Dermis microvascular lymphatic vessel endothelial cell (primary cell): ENCODE results near the gene RTF2. TPM values are rescaled to one million over a fixed set of nuclear protein-coding genes. Genes with fewer than 3 reads are reported as not detected.
"Not testable (repeated sequence)": the region's sequence is repeated elsewhere in the genome, so short reads cannot be mapped to it uniquely, and the experiment has no call there.

Experiments
- DNase-seq, 2 donors: peaks; one replicate each; pipeline versions ENCODE4 v3.0.0 to v3.0.0-alpha.2; 2010; ENCODE audit warnings: low read depth in 2 of 2
- total RNA-seq: library from RNA; depleted of rRNA; stranded (reverse); fragments of >200 nt; gene quantifications from 2 replicates; pipeline ENCODE4 v1.2.1, GENCODE V29; 2014

The RTF2 gene
- total RNA-seq, 1 donor from 2014 or later, result 78.4 TPM

- no peak for DNase-seq
These were observed 15.5 kb downstream of the RTF2 start for GRCh38 chr20:56483970-56484369.

- no peak for DNase-seq
These were observed 18.8 kb downstream of the RTF2 start for GRCh38 chr20:56487216-56487615.

DNA sequence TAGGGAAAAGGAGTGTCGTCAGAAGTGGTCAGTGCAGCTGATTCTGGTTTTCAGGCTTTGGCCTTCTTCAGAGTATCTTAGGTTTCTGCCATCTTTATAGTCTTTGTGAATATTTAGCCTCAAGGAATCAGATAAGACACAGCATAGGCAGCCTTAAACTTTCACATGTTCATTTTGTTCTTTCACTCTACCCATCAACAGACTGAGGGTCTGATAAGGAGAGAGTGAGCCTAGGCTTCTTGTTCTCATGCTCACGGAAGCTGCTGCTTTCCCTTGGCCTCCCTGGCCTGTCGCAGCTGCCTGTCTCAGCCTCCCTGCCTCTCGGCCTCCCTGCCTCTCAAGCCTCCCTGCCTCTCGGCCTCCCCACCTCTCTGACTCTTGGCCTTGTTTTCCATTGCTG is 20.1 kb downstream of the RTF2 start:
- no peak for DNase-seq

GRCh38 chr20:56501116-56501515 is 32.7 kb downstream of the RTF2 start:
- DNase-seq, result no peak

DNA sequence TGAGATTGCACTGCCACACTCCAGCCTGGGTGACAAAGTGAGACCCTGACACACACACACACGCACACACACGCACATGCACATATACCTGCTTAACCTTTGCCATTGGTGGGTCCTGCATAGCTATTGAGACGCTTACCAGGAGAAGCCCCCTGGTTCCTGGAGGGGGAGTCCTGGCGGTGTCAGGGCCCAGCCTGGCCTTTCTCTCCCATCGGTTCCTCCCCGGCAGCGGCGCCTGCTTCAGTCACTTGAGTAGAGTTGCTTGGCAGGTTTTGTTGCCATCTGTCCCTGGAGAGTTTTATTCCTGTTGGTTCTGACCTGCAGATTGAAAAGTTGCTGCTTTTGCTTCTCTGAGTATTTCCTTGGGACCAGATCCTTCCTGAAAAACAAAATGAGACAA is 35.5 kb downstream of the RTF2 start:
- DNase-seq, result no peak

DNA sequence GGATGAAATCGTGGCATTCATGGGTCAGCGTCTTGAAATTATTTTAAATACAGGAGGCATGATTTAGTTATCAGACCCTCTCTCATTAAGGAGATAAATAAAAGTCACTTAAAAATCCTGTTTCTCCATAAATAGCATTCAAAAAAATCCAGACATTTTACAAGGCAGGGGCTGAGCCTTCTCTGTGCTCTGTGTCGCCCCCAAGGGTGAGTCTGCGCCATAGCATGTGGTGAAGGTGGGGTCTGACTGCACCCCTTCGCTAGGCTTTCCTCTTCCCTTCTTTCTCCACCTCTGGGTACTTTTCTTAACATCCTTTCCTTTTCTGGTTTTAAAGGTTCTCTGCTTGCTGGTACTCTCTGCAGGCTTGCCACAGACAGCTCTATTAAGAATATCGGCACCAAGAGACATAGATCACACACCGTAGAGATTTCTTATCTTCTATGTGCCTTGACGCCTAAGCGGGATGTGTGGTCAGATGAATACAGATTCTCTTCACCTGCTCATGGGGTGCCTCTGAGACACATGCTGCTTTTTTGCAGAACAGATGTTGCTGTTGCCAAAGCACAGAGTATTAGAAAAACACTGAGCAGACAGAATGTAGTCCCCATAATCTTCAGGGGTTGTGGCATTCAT is 36.1 kb downstream of the RTF2 start:
- no peak for DNase-seq

DNA sequence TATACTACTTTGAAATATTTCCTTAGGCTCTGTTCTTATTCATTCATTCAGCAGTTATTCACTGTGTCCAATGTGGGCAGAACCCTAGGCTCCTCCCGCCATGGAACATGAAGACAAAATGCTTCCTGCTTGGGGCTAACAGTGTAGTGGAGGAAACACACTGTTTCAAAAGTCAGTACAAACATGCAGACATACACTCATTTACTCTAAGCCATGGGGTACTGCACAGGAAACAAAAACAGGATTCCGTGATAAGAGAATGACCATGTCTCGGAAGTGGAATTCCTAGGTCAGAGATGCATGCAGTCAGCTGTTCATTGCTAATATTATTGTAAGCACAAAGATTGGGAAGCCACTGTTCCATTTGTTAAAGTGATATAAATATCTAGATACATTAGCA is 37.7 kb downstream of the RTF2 start:
- DNase-seq, result peak; percentile 45 to 66

DNA sequence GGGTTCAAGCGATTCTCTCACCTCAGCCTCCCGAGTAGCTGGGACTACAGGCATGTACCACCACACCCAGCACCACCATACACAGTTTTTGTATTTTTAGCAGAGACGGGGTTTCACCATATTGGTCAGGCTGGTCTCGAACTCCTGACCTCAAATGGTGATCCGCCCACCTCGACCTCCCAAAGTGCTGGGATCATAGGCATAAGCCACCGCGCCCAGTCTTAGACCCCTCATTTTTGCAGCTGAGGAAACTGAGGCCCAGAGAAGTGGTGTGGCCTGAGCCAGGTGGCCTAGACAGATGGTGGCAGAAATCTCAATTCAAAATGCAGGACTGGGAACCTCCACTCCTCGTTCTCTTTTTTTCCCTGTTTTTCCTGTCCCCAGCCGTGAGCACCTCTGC is 43.5 kb downstream of the RTF2 start:
- no peak for DNase-seq

DNA sequence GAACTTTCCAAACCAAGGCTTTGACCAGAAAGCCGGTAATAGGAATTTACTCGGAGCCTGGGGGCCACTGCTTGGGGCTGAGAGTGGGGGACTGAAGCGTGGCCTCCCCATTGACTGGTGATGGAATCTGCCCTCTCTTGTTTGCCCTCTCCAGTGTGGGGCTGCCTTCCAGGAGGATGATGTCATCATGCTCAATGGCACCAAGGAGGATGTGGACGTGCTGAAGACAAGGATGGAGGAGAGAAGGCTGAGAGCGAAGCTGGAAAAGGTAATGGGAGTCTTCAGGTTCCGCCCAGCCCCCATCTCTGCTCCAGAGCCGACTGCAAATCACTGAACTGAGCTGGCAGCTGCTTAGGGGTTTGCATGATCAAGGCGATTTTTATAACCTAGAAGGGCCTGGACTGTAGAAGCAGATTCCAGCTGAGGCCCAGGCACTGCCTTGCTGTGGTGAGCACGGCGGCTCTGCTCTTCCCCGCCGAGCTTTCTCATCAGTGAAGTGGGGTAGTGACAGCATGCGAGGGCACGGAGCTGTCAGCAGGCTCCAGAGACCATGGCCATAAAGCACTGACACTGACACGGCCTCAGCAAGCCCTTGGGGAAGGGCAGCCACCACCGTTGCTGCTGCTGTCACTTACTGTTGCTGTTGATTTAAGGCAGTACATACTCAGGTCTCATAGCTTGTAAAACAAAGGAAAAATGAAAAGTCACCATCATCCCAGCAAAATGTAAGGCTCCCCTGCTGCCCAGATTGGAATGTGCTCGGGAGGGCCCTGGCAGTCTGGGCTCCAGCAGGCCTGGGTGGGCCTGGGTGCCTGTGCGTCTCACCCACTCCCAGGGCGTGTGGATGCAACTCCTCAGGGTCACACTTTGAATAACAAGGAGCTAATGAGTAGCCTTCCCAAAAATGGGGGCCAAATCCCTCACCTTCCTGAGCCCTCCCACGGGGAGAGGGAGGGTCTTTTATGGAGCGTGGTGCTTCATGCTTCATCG is 45.0 kb downstream of the RTF2 start:
- no peak for DNase-seq

GRCh38 chr20:56516631-56517030 is 48.2 kb downstream of the RTF2 start:
- DNase-seq, result no peak

GRCh38 chr20:56517211-56517610 is 48.8 kb downstream of the RTF2 start:
- no peak for DNase-seq

GRCh38 chr20:56517641-56518040 is 49.2 kb downstream of the RTF2 start:
- no peak for DNase-seq

DNA sequence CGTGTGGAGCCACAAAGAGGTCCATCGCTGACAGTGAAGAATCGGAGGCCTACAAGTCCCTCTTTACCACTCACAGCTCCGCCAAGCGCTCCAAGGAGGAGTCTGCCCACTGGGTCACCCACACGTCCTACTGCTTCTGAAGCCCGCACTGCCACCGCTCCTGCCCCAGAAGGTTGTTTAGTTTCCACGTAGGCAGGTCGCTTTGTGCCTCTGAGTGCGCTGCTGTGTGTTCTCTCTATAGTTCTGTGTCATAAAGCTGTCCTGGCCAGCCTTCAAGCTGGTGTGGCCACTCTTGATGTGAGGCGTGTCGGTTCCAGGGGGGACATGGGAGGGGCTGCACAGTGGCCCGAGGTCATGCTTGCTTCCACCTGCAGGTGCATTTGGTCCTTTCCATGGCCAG is 49.7 kb downstream of the RTF2 start:
- no peak for DNase-seq

DNA sequence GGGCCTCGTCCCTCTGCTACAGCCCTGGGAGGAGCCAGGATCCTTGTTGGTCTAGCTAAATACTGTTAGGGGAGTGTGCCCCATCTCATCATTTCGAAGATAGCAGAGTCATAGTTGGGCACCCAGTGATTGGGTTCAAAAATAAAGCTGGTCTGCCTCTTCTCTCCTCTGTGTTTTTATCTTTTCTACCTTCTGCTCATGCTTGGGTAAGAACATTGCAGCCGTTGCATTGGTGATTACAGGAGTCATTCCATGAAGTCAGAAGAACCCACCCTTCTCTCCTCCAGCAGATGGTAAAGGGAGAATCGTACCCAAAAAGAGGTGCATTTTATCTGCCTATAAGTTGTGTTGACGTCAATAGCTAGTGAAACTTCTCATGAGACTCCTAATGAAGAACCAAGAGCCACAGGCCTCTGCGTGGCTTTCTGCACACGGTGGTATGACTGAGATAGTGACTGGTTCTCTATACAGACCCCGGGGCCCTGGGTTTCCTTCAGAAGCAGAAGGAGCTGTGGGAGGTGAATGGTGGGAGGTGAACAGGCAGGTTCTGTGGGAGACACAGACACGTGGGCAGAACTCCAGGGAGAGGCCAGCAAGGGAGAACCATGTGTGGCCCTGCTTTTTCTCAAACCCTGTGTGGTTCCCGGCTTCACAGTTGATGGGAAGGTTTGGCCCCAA is 50.4 kb downstream of the RTF2 start:
- no peak for DNase-seq

DNA sequence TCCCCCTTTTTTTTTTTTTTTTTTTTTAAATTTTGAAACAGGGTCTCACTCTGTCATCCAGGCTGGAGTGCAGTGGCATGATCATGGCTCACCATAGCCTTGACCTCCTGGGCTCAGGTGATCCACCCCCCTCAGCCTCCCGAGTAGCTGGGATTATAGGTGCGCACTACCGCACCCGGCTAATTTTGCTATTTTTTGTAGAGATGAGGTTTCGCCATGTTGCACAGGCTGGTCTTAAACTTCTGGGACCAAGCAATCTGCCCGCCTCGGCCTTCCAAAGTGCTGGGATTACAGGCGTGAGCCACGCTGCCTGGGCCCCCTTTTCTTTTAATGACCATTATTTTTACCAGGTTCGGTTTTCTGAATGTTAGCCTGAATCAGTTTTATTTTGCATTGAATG is 51.1 kb downstream of the RTF2 start:
- DNase-seq, result no peak

DNA sequence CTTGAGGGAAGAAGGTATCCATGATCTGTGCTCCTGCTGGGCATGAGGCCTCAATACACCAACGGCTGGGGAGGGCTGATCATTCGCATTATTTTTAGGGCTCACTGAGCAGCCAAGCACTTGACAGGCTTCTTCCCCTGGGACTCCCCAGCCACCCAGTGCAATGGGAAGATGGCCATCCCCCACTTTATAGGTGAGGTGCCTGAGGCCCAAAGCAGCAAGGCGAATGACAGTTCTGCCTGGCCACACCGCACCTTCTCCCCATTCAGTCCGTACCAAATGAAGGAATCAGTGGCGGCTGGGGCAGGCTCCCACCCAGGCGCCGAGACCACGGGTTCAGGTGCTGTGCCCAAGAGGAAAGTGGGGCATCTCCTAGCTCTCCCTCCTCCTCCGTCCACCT is 51.8 kb downstream of the RTF2 start:
- no peak for DNase-seq

- DNase-seq, result not testable (repeated sequence)
These were observed 52.4 kb downstream of the RTF2 start for GRCh38 chr20:56520746-56521354.

DNA sequence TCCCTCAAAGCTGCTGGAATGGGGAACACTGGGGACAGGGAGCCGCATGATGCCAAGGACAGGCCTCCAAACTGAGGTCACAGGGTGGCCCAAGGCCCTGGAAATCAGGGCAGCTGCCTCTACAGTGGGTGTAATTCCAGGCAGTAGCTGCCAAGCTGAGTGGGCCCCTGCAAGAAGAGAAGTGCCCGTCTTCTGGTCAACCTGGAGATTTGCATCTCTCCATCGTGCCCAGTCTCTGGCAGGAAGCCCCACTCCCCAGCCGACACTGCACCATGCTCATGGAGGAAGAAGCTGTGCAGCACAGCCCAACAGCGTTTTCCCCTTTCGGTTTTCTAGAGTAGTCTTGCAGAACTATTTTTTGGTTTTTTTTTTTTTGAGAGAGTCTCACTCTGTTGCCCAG is 53.9 kb downstream of the RTF2 start:
- no peak for DNase-seq

GRCh38 chr20:56524444-56524843 is 56.0 kb downstream of the RTF2 start, which contains the start of gene FAM209A:
Gene FAM209A, plus strand, starts transcription at chr20:56524744. Its CDS starts 65 bp downstream, at chr20:56524809.
- not testable (repeated sequence) for DNase-seq

- DNase-seq, result no peak
These were observed 59.1 kb downstream of the RTF2 start for GRCh38 chr20:56527521-56527920.

- DNase-seq, result not testable (repeated sequence)
These were observed 64.5 kb downstream of the RTF2 start, which contains the start of gene FAM209B for GRCh38 chr20:56532946-56533345. Gene FAM209B, plus strand, starts transcription at chr20:56533246. Its CDS starts 96 bp downstream, at chr20:56533342.

DNA sequence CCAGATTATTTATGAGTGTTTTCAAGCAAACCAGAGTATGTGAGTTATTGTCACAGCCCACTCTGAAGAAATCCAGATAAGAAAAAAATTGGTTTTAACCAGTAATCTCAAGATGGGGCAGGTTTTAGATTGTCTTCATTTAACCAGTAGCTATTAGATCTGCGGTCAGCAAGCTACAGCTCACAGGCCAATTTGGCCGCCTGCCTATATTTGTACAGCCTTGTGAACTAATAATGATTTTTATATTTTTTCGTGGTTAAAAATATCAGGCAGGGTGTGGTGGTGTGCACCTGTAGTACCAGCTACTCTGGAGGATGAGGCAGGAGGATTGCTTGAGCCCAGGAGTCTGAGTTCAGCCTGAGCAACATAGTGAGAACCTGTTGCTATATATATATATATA is 69.6 kb downstream of the RTF2 start:
- no peak for DNase-seq
